ENCODE results near the gene TOM1L2.
"Not testable (repeated sequence)": the region's sequence is repeated elsewhere in the genome, so short reads cannot be mapped to it uniquely, and the experiment has no call there.

The TOM1L2 gene

GRCh38 chr17:17966399-17966798 lies 5.8 kb downstream of the TOM1L2 start:
- peak; percentile 47 for DNase-seq

GRCh38 chr17:17965152-17965721 lies 7.0 kb downstream of the TOM1L2 start:
- DNase-seq, result no peak

- no peak for DNase-seq
These were observed 7.5 kb downstream of the TOM1L2 start for GRCh38 chr17:17964710-17965109.

GRCh38 chr17:17963694-17964436 lies 8.3 kb downstream of the TOM1L2 start:
- no peak for DNase-seq

- DNase-seq, result no peak
These were observed 9.1 kb downstream of the TOM1L2 start for GRCh38 chr17:17963066-17963465.

- no peak for DNase-seq
These were observed 11.6 kb downstream of the TOM1L2 start for GRCh38 chr17:17960500-17961030.

- peak; percentile 75 for DNase-seq
These were observed 12.5 kb downstream of the TOM1L2 start for GRCh38 chr17:17959520-17960361.

GRCh38 chr17:17958982-17959381 lies 13.2 kb downstream of the TOM1L2 start:
- no peak for DNase-seq

GRCh38 chr17:17957584-17957916 lies 14.7 kb downstream of the TOM1L2 start:
- DNase-seq, result no peak

- not testable (repeated sequence) for DNase-seq
These were observed 16.3 kb downstream of the TOM1L2 start for GRCh38 chr17:17955790-17956341.

GRCh38 chr17:17954079-17954478 lies 18.1 kb downstream of the TOM1L2 start:
- no peak for DNase-seq

GRCh38 chr17:17952691-17953090 lies 19.5 kb downstream of the TOM1L2 start:
- no peak for DNase-seq

- no peak for DNase-seq
These were observed 20.7 kb downstream of the TOM1L2 start for GRCh38 chr17:17951524-17951923.

- no peak for DNase-seq
These were observed 21.4 kb downstream of the TOM1L2 start for GRCh38 chr17:17950806-17951205.

GRCh38 chr17:17950347-17950746 lies 21.9 kb downstream of the TOM1L2 start:
- no peak for DNase-seq

- no peak for DNase-seq
These were observed 24.2 kb downstream of the TOM1L2 start for GRCh38 chr17:17947966-17948365.

GRCh38 chr17:17947309-17947708 lies 24.9 kb downstream of the TOM1L2 start:
- DNase-seq, result no peak

GRCh38 chr17:17946093-17946492 lies 26.1 kb downstream of the TOM1L2 start:
- no peak for DNase-seq

GRCh38 chr17:17944743-17945142 lies 27.5 kb downstream of the TOM1L2 start:
- DNase-seq, result no peak

GRCh38 chr17:17944242-17944641 lies 28.0 kb downstream of the TOM1L2 start:
- no peak for DNase-seq

- no peak for DNase-seq
These were observed 28.8 kb downstream of the TOM1L2 start for GRCh38 chr17:17943281-17943984.

- DNase-seq, result no peak
These were observed 29.4 kb downstream of the TOM1L2 start for GRCh38 chr17:17942846-17943245.

GRCh38 chr17:17941015-17941414 lies 31.2 kb downstream of the TOM1L2 start:
- no peak for DNase-seq

All from activated CD4-positive, alpha-beta T cell treated with anti-CD3 and anti-CD28 coated beads, Interleukin-2, Interleukin-6, amounts not matched to agents 100 ng/mL and 50 ng/mL, durations not matched to agents 16 hours and 8 hours (primary cell).